ENCODE measurements around the gene SF3A1.

SF3A1 gene

DNA sequence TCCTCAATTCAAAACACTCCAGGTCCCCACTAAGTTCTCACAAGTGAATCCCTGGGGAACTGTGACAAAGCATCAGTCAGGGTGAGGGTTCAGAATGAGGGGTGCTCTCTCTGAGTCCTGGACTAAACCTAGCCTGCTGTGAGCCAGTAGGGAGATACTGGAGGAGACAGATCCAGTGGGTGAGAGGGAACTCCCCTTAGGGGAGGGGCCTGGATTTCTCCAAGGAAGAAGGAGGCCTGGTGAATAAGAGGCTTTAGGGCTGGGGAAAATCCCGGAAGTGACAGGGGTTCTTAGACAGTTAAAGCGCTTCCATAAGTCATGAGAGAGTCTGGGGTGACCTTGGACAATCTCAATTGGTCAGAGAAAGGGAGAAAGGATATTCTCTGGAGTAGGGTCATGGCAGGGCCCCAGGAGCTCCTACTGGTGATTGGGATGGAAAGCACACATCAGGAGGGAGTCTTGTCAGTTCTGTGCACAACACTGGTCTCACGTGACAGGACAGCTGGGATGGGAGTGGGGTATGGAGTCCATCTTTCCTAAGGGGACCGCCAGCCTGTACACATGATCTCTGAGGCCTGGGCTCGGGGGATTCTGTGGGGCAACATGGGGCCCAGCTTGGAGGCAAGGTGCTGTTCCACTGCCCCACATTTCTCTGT is 31.5 kb downstream of the SF3A1 start:
- DNase-seq (ENCODE audit: low read depth in 3 of 3) = no peak

DNA sequence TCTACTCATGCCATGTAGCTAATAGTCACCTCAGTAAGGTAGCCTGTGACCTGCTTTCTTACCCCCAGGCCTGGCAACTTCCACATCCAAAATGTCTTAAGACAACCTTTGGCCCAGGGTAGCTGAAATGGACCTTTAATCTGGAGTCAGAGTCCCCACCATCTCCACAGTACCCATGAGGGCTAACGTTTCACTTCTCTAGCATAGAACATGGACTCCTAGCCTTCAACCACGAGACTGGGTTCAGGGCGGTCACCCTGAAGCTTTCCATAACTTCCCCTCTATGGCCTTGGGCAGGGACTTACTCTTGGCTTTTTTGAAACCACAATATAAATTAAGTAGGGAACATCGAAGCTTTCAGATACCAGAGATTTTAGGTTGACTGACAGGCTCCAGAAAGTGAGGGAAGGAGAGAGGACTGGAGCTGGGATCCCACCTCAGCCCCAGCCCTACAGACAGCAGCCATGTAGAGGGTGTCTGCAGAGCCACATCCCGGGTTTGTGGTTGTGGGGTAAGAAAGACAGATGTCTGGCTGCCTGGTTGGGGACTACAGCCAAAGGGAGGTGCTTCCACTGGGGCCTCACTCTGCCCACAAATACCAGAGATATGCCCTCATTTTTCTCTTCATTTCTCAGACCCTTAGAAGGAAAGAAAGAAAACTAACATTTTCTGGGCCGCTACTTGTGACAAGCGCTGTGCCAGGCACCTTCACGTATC is 32.5 kb downstream of the SF3A1 start:
- no peak for DNase-seq (ENCODE audit: low read depth in 3 of 3)

DNA sequence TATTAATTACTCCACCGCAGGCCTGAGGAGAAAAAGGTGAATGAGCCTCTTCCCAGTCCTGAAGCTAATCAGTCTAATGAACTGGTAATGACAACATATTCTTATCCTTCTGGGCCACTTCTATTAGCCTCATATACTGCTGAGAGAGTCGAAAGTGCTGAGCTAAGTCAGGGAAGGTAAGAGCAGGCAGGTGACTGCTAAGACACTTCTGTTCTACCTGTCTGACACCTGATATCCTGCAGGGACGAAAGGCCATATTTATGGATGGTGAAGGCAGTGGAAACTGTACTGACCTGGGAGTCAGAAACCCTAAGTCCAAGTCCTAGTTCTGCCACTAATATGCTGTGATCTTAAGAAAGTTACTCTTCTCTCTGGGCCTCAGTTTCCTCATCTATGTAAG is 33.4 kb downstream of the SF3A1 start:
- no peak for DNase-seq (ENCODE audit: low read depth in 3 of 3)

DNA sequence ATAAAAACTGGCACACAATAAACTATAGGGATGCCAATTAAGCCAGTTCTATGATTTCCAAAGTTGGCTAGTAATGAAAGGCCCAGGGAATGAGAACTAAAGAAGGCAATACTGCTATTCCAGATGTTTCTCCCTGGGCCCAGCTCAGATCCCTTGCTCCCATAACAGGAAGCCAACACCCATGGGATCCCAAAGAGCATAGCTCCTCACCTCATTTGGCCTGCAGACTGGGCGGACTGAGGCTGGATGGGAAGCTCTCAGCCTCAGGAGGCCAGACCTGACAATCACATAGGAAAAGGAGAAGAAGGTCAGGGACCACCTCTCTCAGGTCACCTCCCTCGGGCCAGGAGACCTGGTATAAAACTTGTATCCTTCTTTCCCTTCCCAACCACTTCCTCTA is 35.2 kb downstream of the SF3A1 start:
- DNase-seq (ENCODE audit: low read depth in 3 of 3) = no peak

DNA sequence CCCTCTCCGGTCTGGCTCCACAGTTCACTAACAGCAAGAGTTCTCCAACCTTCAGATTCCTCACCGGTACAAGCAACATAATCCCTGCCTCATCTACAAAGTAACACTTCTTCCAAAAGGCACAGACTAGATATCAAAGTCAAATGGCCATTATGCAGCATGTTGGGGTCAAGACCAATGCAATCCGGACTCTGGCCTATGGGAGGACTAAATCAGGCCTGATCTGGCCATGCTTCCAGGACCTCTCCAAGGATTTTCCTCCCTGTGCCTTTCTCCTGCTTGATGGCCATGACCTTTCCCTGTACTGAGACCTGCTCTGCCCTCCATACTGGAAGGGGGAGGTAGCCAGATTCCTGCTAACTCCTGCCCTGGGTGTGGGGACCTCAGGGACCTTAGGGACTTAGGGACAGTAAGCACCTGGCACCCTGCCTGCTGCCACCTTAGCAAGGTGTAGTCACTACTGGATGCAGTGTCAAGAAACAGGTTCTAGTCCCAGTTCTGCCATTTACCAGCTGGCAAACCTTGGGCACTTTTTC is 36.6 kb downstream of the SF3A1 start:
- DNase-seq (ENCODE audit: low read depth in 3 of 3) = no peak

DNA sequence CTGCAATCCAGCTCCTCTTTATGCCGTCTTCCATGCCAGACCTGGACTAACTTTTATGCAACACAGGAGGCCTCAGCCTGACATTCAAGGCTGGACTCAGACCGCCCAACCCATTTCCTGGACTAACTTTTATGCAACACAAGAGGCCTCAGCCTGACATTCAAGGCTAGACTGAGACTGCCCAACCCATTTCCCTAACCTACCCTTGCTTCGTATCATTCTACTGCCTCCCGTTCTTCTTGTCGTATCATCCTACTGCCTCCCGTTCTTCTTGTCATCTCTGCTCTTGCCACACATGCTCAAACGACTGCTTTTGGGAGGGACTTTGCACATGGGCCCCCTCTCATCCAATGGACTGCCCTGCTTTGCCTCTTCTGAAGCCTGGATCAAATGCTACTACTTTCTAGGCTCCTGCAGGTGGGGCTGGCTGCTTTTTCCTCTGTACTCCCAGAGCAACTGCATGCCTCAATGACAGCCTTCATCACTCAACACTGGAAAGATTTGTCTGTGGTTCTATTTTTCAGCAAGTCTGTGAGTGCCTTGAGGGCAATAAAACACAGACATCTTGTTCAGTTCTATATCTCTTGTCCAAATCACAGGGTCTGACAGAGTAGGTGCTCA is 37.8 kb downstream of the SF3A1 start:
- no peak for DNase-seq (ENCODE audit: low read depth in 3 of 3)

DNA sequence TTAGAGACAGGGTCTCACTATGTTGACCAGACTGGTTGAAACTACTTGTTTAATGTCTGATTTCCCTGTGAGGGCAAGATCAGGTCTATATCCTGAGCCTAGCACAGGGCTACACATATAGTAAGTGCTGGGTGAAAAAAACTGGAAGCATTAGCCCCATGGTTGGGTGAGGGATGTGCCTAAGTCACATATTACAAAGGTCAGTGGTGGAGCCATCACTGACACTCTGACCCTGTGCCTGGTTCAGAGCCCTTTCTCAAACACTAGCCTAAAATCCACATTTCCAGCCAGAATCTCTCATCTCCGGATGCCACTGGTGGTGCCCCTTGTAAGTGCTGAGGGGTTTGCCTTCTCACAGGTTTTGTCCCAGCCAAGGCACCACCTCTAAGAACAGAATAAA is 38.9 kb downstream of the SF3A1 start:
- no peak for DNase-seq (ENCODE audit: low read depth in 3 of 3)

DNA sequence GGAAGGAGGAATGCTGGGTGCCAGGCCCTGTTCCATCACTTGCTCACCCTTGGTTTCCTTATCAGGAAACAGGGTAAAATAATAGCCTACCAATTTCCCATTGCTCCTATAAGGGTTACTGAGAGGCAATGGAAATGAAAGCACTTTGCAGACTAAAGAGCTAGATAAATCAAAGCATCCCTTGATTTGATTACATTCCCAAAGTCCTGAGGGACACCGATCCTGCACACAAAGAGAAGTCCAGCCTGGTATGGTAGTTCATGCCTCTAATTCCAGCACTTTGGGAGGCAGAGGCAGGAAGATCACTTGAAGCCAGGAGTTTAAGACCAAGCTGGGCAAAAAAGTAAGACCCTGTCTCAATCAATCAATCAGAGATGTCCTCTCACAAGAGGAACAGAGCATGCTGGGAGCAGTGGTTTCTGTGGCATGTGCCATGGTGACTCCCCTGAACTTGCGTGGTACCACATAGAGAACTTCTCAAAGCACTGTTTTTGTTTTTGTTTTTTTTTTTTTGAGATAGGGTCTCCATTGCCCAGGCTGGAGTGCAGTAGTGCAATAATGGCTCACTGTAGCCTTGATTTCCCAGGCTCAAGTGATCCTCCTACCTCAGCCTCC is 40.6 kb downstream of the SF3A1 start:
- DNase-seq (ENCODE audit: low read depth in 3 of 3) = no peak

DNA sequence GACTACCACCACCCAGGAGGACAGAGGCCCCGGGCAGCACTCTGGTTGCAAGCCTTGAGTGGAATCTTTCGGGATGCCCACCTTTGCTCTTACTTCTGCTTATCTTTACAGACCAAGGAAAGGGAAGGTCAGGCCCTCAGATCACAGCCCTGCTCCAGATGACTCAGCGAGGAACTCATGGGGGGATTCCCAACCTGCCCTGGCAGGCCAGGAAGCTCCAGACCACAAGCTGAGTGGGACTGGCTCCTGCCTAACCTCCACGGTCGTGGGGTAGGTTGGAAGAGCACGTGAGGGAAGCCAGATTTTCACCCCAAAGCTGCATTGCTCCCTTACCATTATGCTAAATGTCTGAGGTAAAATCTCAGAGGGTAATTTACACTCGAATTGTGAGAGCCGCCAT is 41.8 kb downstream of the SF3A1 start:
- peak in 1 of 3 experiments; percentile 48 for DNase-seq (ENCODE audit: low read depth in 3 of 3)

DNA sequence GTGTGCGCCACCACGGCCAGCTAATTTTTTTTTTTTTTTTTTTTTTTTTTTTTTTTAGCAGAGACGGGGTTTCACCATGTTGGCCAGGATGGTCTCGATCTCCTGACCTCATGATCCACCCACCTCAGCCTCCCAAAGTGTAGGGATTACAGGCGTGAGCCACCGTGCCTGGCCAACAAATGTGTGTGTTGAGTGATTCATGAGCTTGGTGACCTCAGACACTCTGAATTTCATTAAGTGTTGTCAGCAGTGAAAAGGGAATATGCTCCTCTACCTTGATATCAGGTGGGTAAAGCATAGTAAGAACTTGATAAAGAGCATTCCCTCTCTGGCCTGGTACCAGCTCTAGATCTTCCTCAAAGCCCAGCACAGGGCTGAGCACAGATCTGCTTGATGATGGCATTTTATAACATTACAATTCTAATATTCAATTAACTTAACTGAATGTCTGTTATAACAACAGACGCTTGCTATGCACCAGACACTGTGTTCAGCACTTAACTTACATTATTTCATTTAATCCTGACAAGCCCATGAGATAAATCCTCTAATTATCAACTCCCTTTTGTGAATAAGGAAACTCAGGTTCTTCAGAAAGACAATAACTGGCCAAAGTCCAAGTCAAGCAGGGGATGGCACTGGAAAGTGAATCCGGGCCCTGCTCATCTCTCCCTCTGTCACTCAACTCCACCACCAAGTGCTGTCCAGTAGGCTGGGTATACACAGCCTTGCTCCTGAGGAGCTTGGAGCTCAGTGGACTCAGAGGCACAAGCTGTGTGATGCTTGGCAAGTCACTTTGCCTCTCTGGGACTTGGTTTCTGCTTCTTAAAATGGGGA is 42.9 kb downstream of the SF3A1 start:
- DNase-seq (ENCODE audit: low read depth in 3 of 3) = no peak

DNA sequence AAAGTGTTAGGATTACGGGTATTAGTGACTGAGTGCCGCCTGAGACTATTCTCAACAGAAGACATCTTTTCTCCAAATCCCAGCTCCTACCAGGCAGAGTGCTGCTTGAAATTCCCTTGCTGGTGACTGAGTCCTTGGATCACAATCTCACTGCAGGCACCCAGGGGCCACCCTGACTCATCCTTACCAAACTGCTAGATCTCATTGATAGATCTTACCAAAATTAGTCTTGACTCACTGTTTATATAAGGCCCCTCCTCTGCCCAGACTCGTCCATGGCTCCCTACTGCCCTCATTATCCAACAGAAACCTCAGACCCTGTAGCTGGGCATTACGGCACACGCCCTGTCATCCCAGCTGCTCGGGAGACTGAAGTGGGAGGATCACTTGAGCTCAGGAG is 44.6 kb downstream of the SF3A1 start:
- DNase-seq (ENCODE audit: low read depth in 3 of 3) = no peak

DNA sequence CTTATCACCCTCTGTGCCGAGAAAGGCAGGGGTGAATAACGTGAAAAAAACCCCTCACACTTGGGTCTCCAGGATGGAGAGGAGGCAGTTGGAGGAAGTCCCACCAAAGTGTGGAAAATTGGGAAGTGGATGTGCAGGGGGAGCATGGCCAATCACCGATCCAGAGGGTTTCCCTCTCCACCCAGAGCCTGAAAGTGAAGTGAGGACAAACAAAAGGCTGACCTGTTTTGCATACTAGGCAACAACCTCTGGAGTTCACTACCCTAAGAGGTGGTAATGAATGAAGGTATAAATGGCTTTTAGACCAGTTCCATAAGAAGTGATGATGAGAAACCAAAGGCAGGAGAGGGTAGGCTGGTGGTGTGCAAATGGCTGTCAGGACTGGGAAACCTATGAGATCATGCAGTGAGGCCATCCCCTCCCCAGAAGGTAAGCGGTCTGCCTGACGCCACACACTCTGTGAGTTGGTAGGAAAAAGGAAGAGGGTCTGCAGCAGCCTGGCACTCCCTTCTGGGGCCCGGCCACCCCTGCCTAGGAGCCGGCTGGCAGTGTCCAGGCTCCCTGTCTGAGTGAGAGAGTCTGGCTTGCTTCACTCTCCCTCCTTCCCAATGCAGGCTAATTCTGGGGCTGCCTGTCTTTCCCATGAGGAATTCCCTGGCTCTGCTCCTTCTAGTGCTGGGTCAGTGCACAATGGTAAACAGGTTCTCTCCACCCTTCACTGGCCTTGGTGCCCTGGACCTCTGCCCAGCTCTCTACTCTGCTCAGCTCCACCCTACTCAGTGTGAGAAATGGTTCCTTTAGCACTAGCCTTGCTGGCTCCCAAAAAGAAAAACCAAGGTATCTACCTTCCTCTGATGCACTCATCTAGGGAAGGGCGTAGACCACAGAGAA is 45.6 kb downstream of the SF3A1 start:
- no peak for DNase-seq (ENCODE audit: low read depth in 3 of 3)

DNA sequence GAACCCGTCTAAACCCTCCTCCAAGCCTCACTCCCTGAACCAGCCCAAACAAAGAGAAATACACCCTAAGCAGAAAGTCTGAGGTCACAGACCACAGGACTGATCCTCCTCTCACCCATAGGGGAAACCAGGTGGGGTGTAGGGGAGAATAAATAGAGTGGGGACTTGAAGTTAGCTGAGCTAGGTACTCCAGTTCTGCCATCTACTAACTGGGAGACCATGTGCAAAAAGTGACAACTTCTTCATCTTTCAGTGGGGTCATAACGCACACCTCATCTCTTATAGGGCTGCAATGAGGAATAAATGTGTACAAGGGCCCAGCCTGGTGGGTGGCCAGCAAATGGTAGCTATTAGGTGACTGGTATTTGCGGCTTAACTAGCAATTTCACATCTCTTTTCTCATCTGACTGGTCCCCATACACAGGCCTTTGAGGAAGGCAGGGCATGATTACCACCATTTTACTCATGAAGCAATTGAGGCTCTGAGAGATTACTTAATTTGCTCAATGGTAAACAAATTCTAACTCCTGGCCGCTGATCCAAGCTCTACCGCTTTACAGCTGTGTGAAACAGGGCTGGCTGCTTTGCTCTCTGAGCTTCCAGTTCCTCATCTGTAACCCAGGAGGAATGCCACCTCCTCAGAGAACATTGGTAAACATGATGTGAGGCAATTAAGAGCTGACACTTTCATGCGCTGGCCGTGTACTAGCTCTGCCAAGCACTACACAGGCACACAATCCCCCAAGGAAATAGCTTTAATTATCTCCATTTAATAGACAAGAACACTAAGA is 46.5 kb downstream of the SF3A1 start:
- DNase-seq (ENCODE audit: low read depth in 3 of 3) = no peak

DNA sequence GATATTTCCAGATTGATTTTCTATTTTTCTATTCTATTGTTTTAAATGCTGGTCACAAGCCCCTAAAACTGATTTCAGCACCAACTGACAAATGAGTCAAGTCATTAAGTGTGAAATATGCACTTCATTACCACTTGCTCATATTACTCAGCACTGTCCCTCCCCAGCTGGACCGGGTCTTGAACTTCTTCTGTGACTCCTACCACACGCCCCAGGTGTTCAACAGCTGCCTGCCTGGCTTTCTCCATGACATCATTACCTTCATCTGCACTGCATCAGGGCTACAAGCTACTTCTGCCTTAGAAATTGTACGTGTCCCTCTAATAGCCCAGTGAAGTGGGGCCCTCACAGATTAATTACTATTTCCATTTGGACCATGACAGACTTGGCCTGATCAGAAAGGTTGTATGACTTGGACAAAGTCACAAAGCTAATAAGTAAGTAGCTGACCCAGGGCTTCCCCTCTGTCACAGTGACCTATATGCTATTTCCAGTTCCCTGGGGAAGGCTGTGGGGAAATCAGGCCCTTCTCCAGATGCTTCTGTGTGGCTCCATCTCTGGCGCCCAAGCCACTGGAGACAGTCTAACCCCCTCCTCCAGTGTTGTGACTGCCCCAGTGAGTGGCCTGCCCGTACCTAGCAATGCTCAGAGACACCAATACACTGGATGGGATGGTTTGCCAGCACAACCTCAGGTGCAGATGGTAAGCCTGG is 48.0 kb downstream of the SF3A1 start:
- DNase-seq (ENCODE audit: low read depth in 3 of 3) = no peak

DNA sequence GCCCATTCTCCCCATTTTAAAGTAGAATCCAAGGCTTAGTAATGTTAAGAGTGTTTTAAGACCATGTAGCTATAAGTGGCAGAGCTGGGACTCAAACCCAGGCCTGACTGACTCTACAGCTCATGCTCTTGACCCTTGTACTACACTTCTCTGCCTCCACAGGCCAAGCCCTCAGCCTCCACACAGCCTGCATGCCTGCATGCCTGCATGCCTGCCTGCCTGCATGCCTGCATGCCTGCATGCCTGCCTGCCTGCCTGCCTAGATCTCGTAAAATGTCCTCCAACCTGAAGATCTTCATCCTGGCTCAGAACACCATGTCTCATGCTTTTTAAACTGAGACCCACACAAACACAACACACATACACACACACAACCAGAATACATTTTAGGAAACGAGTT is 48.6 kb downstream of the SF3A1 start:
- DNase-seq (ENCODE audit: low read depth in 3 of 3) = no peak

DNA sequence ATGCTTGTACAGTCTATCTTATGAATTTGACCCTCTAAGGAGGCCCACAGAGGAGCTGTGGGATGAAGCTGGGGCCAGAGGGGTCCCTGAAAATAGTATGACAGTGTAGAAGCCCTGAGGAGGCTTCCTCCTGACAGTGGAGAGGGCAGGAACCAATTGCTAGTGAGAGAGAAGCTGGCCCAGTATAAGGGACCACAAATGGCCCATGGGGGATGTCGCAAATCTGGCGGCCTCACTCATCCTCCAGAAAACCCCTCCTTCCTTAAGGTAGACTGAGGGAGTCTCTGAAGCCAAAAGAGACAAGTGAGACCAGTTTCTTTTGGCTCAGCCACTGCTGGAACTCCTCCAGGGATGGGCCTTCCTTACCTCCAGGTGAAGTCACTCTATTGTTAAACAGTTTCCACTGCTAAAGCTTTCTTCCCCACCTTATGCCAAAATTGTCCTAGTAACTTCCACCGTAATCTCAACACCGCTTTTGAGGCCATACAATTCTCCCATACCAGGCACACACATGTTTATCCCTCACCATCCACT is 49.6 kb downstream of the SF3A1 start:
- DNase-seq (ENCODE audit: low read depth in 3 of 3) = no peak

DNA sequence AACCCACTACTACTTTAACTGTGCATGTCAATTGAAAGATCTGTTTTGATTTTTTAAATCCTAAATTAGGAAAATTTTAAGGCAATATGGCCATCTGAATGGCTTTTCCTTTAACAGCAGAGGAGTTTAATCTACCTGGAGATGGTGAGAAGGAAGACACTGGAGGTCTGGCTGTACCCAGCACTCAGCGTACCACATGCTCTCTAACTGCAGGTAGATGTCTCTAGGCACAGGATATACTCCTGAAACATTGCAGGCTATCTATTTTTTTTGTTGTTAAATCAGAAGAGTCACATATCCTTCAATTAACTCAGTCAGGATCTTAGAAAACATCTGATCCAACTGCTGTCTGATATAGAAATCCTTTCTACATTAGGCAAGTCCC is 50.1 kb downstream of the SF3A1 start:
- no peak for DNase-seq (ENCODE audit: low read depth in 3 of 3)

DNA sequence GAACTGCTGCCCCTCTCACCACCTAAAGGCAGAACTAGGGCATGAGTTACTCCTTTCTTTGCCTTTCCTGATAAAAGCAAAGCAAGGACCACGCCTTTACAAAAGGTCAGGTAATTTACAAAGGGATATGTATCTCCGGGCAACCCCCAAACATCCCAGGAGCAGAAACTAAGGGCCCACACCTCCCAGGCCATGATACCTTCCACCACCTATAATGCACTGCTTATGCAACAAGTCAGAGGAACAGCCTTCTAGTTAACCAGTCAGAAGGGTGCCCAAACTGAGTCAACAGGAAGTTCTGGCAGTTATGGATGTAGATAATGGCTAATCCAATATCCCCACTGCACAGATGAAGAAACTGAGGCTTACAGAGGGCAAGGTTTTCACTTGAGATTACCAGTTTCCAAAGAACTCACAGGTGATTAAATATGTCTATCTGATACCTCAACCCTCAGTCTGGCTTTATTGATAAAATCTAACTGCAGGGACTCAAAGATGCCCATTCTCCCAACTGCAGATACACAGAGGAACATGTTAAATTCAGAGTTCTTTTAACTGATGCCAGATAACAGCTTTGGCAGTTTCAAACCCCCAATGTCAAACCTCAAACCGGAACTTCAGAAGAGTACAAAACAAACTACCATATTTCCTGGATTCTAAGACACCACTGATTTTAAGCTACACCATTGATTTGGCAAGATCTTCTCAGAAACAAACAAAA is 50.6 kb downstream of the SF3A1 start:
- no peak for DNase-seq (ENCODE audit: low read depth in 3 of 3)

Data from stimulated activated CD4-positive, alpha-beta T cell treated with anti-CD3 and anti-CD28 coated beads, TNF-alpha, amount 100 ng/mL, for 24 hours (primary cell).